ENCODE measurements around the gene HIP1. TPM values are rescaled to one million over a fixed set of nuclear protein-coding genes. Genes with fewer than 3 reads are reported as not detected.

Gene HIP1
- total and polyA plus RNA-seq, 9 of the 15 experiments (the other 6 are each of a cell fraction or from before 2014, with no cell fraction given), result 2.4 to 13.7 (median 9.5) TPM

GRCh38 chr7:75756991-75757676 lies 18.4 kb upstream of the HIP1 start (continued):
- TF ChIP-seq ZNF12 (CRISPR knock-in tag; IDR thresholded peaks at IDR 0.05), result peak; percentile 99
- no peak for TF ChIP-seq ZKSCAN1 (IDR thresholded peaks at IDR 0.05; ENCODE audit: low read depth, low read length)
- TF ChIP-seq SMC3 (conservative IDR thresholded peaks at IDR 0.05; ENCODE audit: insufficient read depth, low read depth, low read length), result peak; percentile 59; the same call in 1 of the 2 replicates
- TF ChIP-seq, protein P1, sequence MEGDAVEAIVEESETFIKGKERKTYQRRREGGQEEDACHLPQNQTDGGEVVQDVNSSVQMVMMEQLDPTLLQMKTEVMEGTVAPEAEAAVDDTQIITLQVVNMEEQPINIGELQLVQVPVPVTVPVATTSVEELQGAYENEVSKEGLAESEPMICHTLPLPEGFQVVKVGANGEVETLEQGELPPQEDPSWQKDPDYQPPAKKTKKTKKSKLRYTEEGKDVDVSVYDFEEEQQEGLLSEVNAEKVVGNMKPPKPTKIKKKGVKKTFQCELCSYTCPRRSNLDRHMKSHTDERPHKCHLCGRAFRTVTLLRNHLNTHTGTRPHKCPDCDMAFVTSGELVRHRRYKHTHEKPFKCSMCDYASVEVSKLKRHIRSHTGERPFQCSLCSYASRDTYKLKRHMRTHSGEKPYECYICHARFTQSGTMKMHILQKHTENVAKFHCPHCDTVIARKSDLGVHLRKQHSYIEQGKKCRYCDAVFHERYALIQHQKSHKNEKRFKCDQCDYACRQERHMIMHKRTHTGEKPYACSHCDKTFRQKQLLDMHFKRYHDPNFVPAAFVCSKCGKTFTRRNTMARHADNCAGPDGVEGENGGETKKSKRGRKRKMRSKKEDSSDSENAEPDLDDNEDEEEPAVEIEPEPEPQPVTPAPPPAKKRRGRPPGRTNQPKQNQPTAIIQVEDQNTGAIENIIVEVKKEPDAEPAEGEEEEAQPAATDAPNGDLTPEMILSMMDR (IDR thresholded peaks at IDR 0.05 in 2 of 3, conservative IDR thresholded peaks at IDR 0.05 in 1 of 3; ENCODE audit: insufficient read depth in 2 of 3, low read depth in 1 of 3, low read length in 3 of 3), result peak; percentile 57 to 64 (median 62)
- TF ChIP-seq ZNF445 (CRISPR knock-in tag; IDR thresholded peaks at IDR 0.05; ENCODE audit: low read depth), result no peak
- TF ChIP-seq SFPQ (IDR thresholded peaks at IDR 0.05; ENCODE audit: low read depth, low read length), result no peak
- no peak for TF ChIP-seq POLR2AphosphoS2 (IDR thresholded peaks at IDR 0.05; ENCODE audit: low read length)
- TF ChIP-seq RNF2 (IDR thresholded peaks at IDR 0.05), result no peak
- peak; percentile 22 to 67; a peak in 3 of 4 replicates for TF ChIP-seq RAD21 (CRISPR knock-in tag; conservative IDR thresholded peaks at IDR 0.05 in 1 of 2, IDR thresholded peaks at IDR 0.05 in 1 of 2)
- TF ChIP-seq SIN3A (IDR thresholded peaks at IDR 0.05; ENCODE audit: borderline replicate concordance in 2 of 2, control insufficient read depth in 1 of 2, low read depth in 2 of 2, low read length in 2 of 2), result no peak
